Esophagus squamous epithelium (tissue), 5 donors: ENCODE data around the gene STAT1. TPM values are rescaled to one million over a fixed set of nuclear protein-coding genes. Genes with fewer than 3 reads are reported as not detected.

Experiments
- DNase-seq: peaks from one replicate; lab custom pipeline; 2025; lab: John Stamatoyannopoulos, UW
- H3K27ac ChIP-seq, 4 donors: fragments of 200-600 bp; sonication (generic); one replicate each; pipeline ENCODE4 v1.5.1; 2016 to 2019; ENCODE audit warnings: mild to moderate bottlenecking in 1 of 4
- H3K27me3 ChIP-seq, 4 donors: fragments of 200-600 bp; sonication (generic); 1 replicate in 3 of 4; 2 replicates in 1 of 4; pipeline versions ENCODE4 v1.5.1 to v1.6.0; 2017 to 2021; ENCODE audit warnings: antibody characterized with exemption in 1 of 4
- H3K36me3 ChIP-seq, 3 donors: fragments of 200-600 bp; sonication (generic); one replicate each; pipeline ENCODE4 v1.5.1; 2016 to 2019
- H3K4me1 ChIP-seq, 3 donors: fragments of 200-600 bp; sonication (generic); one replicate each; pipeline ENCODE4 v1.5.1; 2017 to 2019
- H3K4me3 ChIP-seq, 4 donors: fragments of 200-600 bp; sonication (generic); 1 replicate in 3 of 4; 2 replicates in 1 of 4; pipeline ENCODE4 v1.5.1; 2016 to 2019; ENCODE audit warnings: mild to moderate bottlenecking in 2 of 4, moderate library complexity in 1 of 4
- H3K9me3 ChIP-seq, 3 donors: fragments of 200-600 bp; sonication (generic); one replicate each; pipeline ENCODE4 v1.5.1; 2016 to 2019
- POLR2A ChIP-seq, 4 donors: fragments of 450-650 bp; IDR thresholded peaks; one replicate each; pipeline ENCODE4 v1.6.1; 2017; ENCODE audit warnings: antibody characterized with exemption in 4 of 4, mild to moderate bottlenecking in 4 of 4, moderate library complexity in 3 of 4
- WGBS, 2 donors: methylation state at CpG; one replicate each; pipeline ENCODE4 v1.1.5; 2018; 5-methylcytosine and 5-hydroxymethylcytosine counted together
- intact Hi-C: fragments of 100-400 bp; cut with DNase I; formaldehyde crosslinking; loops from one replicate; pipeline ENCODE4 v1.15.0; 2022
- total RNA-seq, 4 donors: library from RNA; depleted of rRNA; stranded (reverse); fragments of >200 nt; gene quantifications; one replicate each; pipeline ENCODE4 v1.1.0, GENCODE V29; 2016
- TF ChIP-seq, protein P1 (sequence below), 6 experiments: fragments of 450-650 bp in 4 of 6; fragments of 200-600 bp in 2 of 6; sonication (generic) in 2 of 6; IDR thresholded peaks; one replicate each; pipeline ENCODE4 v1.5.1; 2016 to 2019; ENCODE audit warnings: antibody characterized with exemption in 6 of 6, mild to moderate bottlenecking in 4 of 6, moderate library complexity in 4 of 6
- donor health status: DM: yes; HTN: yes; CAD: no.

Gene STAT1
- total RNA-seq, 4 donors from 2014 or later = 23.6 to 58.9 (median 36.1) TPM

GRCh38 chr2:190927301-190927700, 86.7 kb downstream of the STAT1 start:
- intact Hi-C loops = no loop called here
- Histone ChIP-seq H3K27ac (no peak overlapping the region), H3K36me3 (peaks cover 0 to 97% (median 9%) of the 10 kb centered on the region in 3 donors), H3K9me3 (no peaks in the 10 kb centered on the region), H3K4me1 (no peaks in the 10 kb centered on the region), H3K27me3 (no peaks in the 10 kb centered on the region), H3K4me3 (no peak overlapping the region)
- DNase-seq = no peak
- TF ChIP-seq, protein P1, sequence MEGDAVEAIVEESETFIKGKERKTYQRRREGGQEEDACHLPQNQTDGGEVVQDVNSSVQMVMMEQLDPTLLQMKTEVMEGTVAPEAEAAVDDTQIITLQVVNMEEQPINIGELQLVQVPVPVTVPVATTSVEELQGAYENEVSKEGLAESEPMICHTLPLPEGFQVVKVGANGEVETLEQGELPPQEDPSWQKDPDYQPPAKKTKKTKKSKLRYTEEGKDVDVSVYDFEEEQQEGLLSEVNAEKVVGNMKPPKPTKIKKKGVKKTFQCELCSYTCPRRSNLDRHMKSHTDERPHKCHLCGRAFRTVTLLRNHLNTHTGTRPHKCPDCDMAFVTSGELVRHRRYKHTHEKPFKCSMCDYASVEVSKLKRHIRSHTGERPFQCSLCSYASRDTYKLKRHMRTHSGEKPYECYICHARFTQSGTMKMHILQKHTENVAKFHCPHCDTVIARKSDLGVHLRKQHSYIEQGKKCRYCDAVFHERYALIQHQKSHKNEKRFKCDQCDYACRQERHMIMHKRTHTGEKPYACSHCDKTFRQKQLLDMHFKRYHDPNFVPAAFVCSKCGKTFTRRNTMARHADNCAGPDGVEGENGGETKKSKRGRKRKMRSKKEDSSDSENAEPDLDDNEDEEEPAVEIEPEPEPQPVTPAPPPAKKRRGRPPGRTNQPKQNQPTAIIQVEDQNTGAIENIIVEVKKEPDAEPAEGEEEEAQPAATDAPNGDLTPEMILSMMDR (IDR thresholded peaks at IDR 0.05) = no peak
- no peak for TF ChIP-seq POLR2A (IDR thresholded peaks at IDR 0.05)
- WGBS, 2 donors = 52 to 59% methylated on average over 2 of the region's 2 CpGs

DNA sequence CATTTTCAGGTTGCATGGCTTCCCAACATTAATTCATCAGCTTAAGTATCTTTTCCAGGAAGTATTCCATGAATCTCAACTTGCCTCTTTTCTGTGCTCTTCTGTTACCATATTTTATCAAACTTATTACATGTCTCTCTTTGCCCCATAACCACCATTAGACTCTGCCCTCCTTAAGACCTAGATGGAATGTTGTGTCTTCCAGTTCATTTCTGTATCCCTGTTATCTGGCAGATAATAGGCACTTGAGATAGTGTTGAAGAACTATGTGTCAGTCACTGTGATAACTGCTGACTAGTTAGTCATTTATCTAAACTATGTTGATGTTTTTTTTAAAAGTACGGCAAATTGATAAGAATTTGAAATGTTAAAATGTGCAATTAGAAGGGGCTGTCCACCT, 91.6 kb downstream of the STAT1 start:
- H3K27me3 ChIP-seq = no peaks in the 10 kb centered on the region
- DNase-seq = no peak
- no peaks in the 10 kb centered on the region for H3K4me1 ChIP-seq
- peaks cover 0 to 89% (median 4%) of the 10 kb centered on the region in 3 donors for H3K36me3 ChIP-seq
- H3K4me3 ChIP-seq = no peak overlapping the region
- H3K27ac ChIP-seq = no peak overlapping the region
- 88 to 100% methylated on average over 1 of the region's 1 CpG for WGBS, 2 donors
- TF ChIP-seq POLR2A (IDR thresholded peaks at IDR 0.05) = no peak
- TF ChIP-seq, protein P1 (IDR thresholded peaks at IDR 0.05) = no peak
- H3K9me3 ChIP-seq = no peaks in the 10 kb centered on the region
- intact Hi-C loops = no loop called here

DNA sequence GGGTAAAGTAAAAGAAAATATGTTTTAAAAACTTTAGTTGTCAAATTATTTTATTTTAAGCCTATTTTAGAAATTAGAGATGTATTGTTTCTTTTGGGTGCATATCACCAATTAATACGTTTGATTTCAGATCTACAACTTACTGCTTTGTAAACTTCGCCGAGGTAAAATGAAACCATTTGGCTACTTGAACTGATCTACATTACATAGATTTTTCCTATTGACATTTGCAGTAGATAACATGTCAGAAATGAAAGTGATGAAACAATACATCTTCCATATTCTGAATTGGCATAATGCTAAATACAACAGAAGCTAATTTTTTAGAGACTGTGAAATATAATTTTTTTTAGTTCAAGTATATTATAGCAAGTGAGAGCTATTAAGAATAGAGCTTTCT, 93.9 kb downstream of the STAT1 start:
- H3K36me3 ChIP-seq = peaks cover 0 to 82% (median 4%) of the 10 kb centered on the region in 3 donors

More for the DNA sequence above, 93.9 kb downstream of the STAT1 start:
- Histone ChIP-seq H3K27me3 (no peaks in the 10 kb centered on the region), H3K4me1 (no peaks in the 10 kb centered on the region), H3K4me3 (no peak overlapping the region), H3K27ac (no peak overlapping the region), H3K9me3 (no peaks in the 10 kb centered on the region)
- intact Hi-C loops = no loop called here
- WGBS, 2 donors = 90 to 93% methylated on average over 3 of the region's 3 CpGs
- DNase-seq = no peak
- TF ChIP-seq, protein P1 (IDR thresholded peaks at IDR 0.05) = no peak
- TF ChIP-seq POLR2A (IDR thresholded peaks at IDR 0.05) = no peak

Other genes starting within 250 kb of the STAT1 start
- gene GLS, start 133.3 kb downstream of the STAT1 start, total RNA-seq = 10 to 100 TPM; 22.0 to 84.1 (median 45.9) TPM
- 1 to 10 TPM in 3 of 4 donors, under 1 TPM in 1; 0.47 to 3.2 (median 2.1) TPM for gene STAT4, start 136.8 kb upstream of the STAT1 start, total RNA-seq
- gene MYO1B, start 231.2 kb upstream of the STAT1 start, total RNA-seq = 100 to 1,000 TPM in 1 of 4 donors, 10 to 100 TPM in 3; 24.6 to 152 (median 37.5) TPM